GM19238 (cell line): ENCODE measurements around the gene DAW1.
"Not testable (repeated sequence)": the region's sequence is repeated elsewhere in the genome, so short reads cannot be mapped to it uniquely, and the experiment has no call there.

ENCODE experiments used
- DNase-seq: peaks from one replicate; pipeline ENCODE4 v3.0.0; 2011; ENCODE audit warnings: low spot score; ENCODE audit not compliant: insufficient read length

DAW1 gene

DNA sequence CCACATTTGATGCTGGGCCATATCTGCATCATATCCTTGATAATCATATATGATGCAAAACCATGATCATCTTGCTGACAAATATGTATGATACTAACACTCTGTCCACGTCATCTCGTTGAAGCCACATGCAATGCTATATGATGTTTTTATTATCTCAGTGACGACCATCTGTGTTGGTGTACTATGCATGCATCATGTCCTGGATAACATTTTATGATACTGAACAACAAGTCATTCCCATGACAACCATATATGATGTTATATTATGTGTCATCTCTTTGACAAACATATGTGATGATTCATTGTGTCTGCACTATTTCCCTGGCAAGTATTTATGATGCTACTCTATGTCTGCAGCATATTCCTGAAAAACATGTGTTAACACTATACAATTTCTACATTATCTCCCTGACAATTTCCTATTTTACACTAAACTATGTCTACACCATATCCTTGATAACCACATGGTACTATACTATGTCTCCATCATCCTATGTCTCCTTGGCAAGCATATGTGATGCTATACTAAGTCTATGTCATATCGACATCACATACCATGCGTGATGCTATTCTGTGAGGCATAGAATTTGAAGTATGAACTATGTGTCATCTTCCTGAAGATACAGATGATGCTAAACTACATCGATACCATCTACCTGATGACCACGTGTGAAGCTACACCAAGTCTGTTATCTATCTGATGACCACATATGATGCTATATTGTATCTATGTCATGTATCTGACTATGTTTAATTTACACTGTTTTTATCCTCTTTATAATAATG, 37.0 kb downstream of the DAW1 start:
- DNase-seq: no peak

- no peak for DNase-seq
Observed at GRCh38 chr2:227914362-227914761, 42.9 kb downstream of the DAW1 start.

GRCh38 chr2:227921648-227922047, 50.2 kb downstream of the DAW1 start:
- DNase-seq: no peak

DNA sequence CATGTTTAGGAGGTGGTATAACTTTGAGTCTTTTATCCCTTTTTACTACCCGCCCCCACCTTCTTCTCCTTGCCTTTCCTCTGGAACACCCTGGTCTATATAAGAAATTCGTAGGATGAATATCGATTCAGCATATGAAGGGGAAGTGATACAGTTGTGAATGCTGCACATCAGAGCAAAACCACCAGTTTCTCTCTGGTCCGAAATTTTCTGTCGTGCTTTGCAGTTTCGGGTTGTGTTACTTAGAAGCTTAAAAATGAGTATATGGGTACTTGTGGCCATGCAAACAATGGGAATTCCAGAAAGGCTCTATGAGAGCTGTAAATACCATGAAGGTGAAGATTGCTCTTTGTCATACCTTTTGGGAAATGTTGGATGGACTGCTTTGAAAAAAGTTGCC, 60.6 kb downstream of the DAW1 start:
- DNase-seq: no peak

DNA sequence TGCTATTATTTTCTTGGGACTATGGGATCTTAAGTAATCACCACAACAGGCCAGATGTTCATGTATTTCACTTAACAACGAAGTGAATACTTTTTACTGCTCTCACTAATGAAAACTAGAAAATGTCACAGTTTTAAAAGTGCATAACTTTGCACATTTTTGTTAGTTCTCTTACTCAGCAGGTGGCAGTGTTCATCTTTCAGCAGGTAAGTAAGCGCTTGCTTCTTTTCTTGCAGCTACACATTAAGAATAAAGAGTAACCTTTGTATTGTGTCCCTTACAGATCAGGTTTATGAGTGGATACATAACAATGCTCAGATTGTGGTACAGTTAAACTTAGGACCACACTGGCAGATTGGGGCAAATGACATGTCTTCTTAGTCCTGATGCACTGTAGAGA, 61.0 kb downstream of the DAW1 start:
- DNase-seq: no peak

DNA sequence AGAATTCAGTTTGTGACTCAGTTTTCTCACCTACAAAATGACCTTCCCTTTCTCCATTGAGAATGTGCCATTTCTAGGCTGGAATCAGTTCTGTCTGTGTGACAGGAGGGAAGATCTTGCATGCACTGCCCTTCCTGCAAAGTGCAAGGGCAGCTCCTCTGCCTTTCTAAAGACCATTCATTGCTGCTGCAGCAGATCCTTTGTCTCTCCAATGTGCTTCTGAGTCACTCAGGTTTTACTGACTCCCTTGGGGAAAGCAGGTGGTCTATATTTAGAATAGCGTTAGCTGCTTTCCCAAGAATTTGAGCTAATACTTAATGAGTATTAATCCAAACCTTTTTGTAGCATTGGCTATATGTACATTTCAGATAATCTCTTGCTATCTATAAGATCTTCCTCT, 62.5 kb downstream of the DAW1 start:
- DNase-seq: no peak

- DNase-seq: not testable (repeated sequence)
Observed at GRCh38 chr2:227936249-227936648, 64.8 kb downstream of the DAW1 start.

GRCh38 chr2:227939271-227940027, 68.0 kb downstream of the DAW1 start:
- DNase-seq: no peak

DNA sequence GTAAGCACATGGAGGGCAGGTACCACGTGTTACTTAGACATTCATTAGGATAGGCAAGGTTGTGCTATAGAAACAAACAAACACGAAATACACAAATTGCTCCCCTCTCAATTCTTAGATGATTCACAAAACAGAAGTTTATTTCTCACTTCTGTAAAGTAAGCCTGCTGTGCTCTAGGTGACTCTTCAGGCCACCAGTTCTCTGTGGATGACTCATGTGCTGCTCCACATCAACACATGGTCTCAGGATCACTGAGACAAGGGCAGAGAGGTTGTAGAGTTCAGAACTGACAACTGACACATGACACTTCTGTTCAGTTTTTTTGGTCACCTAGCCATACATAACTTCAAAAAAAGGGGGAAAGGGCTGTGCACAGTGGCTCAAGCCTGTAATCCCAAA, 70.6 kb downstream of the DAW1 start:
- no peak for DNase-seq

GRCh38 chr2:227942965-227943364, 71.5 kb downstream of the DAW1 start:
- no peak for DNase-seq

DNA sequence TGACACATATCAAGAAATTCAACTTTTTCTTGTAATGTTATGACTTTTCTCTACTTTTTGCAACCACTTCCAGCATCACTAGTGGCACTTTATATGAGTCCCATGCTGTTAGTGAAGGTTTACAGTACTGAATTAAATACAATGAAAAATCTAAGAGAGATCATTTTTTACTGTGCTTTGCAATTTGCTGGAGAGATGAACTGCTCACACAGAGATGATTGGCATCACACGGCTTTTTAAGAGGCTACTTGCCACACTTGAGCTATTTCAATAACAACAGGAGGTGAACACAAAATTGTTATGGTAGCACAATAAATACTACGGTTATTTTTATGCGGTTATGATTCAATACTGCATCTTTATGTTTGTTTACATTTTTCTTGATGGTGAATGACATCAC, 88.9 kb downstream of the DAW1 start:
- DNase-seq: no peak

GRCh38 chr2:227971619-227972230, 100.3 kb downstream of the DAW1 start:
- DNase-seq: no peak

DNA sequence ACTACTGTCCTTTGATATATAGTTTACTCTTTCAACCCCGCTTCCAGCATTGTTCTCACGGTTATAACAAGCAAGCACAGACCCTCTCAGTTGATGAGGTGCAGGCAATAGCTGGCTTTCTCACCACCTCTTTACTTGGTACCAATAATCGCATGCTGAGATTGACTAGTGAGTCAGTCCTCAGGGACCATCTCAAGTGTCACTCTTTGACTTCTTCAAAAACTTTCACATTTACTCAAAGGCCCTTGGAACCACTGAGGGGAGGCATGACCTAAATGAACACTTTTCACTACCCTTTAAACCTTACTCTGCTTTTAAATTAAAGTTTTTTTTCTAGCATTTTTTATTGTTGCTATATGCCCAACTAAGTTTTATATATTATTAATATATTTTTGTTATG, 101.8 kb downstream of the DAW1 start:
- DNase-seq: no peak
